Measurements from ENCODE around the gene OCA2.

DNA sequence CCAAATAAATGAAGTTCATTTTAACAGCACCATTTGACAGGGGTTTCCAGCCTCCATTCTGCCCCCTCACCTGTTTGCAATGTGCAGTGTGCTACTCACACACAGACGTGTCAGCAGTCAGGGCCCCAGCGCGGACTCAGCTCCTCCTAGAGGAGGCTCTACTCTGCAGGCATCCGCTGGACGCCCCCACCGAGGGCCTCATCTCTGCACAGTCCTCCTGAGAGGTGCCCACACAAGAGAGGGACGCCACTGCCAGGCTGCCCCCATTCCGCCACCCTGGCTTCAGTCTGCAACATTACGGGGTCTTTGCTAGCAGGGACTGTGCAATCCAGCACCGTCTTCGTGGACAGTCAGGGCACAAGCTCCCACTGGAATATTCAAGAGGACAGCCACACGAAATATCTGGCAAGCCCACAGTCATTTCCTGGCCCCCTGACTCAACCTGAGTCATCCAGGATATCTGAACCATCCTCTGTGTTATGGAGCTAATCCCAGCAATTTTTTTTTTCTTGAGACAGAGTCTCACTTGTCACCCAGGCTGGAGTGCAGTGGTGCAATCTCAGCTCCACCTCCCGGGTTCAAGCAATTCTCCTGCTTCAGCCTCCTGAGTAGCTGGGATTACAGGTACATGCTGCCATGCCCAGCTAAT, 255.0 kb downstream of the OCA2 start:
- TF ChIP-seq, protein P1, sequence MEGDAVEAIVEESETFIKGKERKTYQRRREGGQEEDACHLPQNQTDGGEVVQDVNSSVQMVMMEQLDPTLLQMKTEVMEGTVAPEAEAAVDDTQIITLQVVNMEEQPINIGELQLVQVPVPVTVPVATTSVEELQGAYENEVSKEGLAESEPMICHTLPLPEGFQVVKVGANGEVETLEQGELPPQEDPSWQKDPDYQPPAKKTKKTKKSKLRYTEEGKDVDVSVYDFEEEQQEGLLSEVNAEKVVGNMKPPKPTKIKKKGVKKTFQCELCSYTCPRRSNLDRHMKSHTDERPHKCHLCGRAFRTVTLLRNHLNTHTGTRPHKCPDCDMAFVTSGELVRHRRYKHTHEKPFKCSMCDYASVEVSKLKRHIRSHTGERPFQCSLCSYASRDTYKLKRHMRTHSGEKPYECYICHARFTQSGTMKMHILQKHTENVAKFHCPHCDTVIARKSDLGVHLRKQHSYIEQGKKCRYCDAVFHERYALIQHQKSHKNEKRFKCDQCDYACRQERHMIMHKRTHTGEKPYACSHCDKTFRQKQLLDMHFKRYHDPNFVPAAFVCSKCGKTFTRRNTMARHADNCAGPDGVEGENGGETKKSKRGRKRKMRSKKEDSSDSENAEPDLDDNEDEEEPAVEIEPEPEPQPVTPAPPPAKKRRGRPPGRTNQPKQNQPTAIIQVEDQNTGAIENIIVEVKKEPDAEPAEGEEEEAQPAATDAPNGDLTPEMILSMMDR (IDR thresholded peaks at IDR 0.05), result no peak
- TF ChIP-seq, protein P2, sequence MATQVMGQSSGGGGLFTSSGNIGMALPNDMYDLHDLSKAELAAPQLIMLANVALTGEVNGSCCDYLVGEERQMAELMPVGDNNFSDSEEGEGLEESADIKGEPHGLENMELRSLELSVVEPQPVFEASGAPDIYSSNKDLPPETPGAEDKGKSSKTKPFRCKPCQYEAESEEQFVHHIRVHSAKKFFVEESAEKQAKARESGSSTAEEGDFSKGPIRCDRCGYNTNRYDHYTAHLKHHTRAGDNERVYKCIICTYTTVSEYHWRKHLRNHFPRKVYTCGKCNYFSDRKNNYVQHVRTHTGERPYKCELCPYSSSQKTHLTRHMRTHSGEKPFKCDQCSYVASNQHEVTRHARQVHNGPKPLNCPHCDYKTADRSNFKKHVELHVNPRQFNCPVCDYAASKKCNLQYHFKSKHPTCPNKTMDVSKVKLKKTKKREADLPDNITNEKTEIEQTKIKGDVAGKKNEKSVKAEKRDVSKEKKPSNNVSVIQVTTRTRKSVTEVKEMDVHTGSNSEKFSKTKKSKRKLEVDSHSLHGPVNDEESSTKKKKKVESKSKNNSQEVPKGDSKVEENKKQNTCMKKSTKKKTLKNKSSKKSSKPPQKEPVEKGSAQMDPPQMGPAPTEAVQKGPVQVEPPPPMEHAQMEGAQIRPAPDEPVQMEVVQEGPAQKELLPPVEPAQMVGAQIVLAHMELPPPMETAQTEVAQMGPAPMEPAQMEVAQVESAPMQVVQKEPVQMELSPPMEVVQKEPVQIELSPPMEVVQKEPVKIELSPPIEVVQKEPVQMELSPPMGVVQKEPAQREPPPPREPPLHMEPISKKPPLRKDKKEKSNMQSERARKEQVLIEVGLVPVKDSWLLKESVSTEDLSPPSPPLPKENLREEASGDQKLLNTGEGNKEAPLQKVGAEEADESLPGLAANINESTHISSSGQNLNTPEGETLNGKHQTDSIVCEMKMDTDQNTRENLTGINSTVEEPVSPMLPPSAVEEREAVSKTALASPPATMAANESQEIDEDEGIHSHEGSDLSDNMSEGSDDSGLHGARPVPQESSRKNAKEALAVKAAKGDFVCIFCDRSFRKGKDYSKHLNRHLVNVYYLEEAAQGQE (IDR thresholded peaks at IDR 0.05; ENCODE audit: insufficient read depth in 1 of 2, low read depth in 2 of 2, low read length in 1 of 2), result no peak
- TF ChIP-seq POLR2AphosphoS5 (IDR thresholded peaks at IDR 0.05; ENCODE audit: low read depth, low read length) (no peak), SIN3A (IDR thresholded peaks at IDR 0.05; ENCODE audit: borderline replicate concordance, insufficient read depth, low read depth, low read length) (no peak)

All from Panc1 (cell line).